ENCODE data around the gene C3orf49.

C3orf49 gene

DNA sequence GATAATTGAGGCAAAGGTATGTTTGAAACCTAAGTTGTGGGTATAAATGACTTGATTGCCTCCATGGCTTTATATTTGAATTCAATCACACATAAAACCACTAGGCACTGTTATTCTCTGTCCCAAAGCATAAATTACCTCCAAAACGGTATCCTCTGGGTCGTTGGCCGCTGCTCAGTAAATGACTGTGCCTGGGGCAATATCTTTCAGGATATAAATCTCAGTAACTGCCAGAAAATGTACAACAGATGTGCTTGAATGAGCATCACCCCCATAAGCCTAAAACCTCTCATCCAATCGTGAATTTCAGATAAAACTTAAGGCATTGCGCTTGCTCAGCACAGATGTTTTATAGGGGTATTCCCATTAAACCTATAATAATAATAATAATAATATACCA, 19.0 kb upstream of the C3orf49 start:
- H3K4me3 ChIP-seq (ENCODE audit: low read depth, low read length): no peak overlapping the region
- TF ChIP-seq, protein P1, sequence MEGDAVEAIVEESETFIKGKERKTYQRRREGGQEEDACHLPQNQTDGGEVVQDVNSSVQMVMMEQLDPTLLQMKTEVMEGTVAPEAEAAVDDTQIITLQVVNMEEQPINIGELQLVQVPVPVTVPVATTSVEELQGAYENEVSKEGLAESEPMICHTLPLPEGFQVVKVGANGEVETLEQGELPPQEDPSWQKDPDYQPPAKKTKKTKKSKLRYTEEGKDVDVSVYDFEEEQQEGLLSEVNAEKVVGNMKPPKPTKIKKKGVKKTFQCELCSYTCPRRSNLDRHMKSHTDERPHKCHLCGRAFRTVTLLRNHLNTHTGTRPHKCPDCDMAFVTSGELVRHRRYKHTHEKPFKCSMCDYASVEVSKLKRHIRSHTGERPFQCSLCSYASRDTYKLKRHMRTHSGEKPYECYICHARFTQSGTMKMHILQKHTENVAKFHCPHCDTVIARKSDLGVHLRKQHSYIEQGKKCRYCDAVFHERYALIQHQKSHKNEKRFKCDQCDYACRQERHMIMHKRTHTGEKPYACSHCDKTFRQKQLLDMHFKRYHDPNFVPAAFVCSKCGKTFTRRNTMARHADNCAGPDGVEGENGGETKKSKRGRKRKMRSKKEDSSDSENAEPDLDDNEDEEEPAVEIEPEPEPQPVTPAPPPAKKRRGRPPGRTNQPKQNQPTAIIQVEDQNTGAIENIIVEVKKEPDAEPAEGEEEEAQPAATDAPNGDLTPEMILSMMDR (IDR thresholded peaks at IDR 0.05; ENCODE audit: borderline replicate concordance, insufficient read depth, low read depth, low read length): no peak

DNA sequence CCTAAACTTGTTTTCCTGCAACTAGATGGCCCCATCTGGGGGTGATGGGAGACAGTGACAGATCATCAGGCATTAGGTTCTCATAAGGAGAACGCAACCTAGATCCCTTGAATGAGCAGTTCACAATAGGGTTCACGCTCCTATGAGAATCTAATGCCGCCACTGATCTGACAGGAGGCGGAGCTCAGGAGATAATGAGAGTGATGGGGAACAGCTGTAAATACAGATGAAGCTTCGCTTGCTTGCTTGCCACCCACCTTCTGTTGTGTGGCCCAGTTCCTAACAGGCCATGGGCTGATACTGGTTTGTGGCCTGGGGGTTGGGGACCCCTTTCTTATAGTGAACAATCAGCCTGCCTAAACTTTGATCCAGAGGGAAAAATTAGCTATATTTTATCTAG, 15.2 kb upstream of the C3orf49 start:
- TF ChIP-seq, protein P1 (IDR thresholded peaks at IDR 0.05; ENCODE audit: borderline replicate concordance, insufficient read depth, low read depth, low read length): no peak
- no peak overlapping the region for H3K4me3 ChIP-seq (ENCODE audit: low read depth, low read length)

DNA sequence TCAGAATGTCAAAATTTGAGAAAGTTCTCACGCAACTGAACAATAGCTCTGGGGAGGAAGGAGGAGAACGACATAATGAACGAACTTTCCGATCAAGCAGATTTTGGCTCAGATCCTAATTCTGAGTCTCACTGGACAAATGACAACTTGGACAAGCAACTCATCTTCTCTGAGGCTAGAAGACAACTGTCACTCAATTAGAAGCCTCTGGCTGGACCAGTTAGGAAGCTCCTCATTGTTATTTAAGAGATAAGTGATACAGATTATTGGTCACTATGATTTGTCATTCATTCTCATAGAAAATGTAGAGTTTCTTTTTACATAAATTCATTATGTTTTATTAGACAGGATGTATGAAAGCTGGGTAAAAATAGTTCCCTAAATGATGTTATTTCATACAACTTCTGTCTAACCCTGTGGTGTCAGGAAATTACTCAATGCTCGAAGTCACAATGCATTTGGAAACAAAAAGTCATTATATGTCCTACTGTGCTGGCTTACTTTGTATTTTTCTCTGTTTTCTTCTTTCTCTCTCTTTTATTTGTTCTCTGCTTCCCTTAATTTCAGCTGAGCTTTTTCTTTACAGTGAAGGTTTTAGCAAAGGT, 11.0 kb upstream of the C3orf49 start:
- TF ChIP-seq, protein P1 (IDR thresholded peaks at IDR 0.05; ENCODE audit: borderline replicate concordance, insufficient read depth, low read depth, low read length): no peak
- no peak overlapping the region for H3K4me3 ChIP-seq (ENCODE audit: low read depth, low read length)

DNA sequence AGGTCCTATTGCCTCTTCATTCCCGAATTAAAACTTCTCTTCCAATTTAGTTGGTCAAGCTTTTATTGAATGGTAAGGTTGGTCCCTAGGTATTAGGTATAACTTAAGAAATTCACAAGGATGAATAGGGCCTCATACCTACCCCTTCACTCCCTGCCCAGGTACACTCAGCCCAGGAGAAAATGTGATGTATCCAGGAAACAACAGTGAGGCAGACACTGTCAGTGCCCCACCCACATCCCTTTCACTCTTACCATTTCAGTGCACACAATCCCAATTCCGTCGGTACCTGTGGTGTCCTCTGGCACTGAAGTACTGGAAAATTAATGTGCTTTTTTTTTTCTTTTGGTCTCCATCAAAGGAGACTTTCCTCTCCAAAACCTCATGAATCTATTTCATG, 10.5 kb upstream of the C3orf49 start:
- H3K4me3 ChIP-seq (ENCODE audit: low read depth, low read length): no peak overlapping the region
- TF ChIP-seq, protein P1 (IDR thresholded peaks at IDR 0.05; ENCODE audit: borderline replicate concordance, insufficient read depth, low read depth, low read length): no peak

DNA sequence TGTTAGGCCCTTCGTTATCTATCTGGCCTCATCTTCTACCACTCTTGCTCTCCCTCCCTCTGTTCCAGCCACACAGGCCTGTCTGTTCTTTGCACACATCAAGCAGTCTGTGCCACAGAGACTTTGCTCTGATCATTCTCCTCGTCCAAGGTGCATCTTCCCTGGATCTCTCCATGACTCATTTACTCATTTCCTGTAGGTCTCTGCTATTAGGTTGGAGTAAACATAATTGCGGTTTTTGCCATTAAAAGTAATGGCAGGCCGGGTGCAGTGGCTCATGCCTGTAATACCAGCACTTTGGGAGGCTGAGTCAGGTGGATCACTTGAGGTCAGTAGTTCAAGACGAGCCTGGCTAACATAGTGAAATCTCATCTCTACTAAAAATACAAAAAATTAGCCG, 9.5 kb upstream of the C3orf49 start:
- H3K4me3 ChIP-seq (ENCODE audit: low read depth, low read length): no peak overlapping the region
- TF ChIP-seq, protein P1 (IDR thresholded peaks at IDR 0.05; ENCODE audit: borderline replicate concordance, insufficient read depth, low read depth, low read length): no peak

DNA sequence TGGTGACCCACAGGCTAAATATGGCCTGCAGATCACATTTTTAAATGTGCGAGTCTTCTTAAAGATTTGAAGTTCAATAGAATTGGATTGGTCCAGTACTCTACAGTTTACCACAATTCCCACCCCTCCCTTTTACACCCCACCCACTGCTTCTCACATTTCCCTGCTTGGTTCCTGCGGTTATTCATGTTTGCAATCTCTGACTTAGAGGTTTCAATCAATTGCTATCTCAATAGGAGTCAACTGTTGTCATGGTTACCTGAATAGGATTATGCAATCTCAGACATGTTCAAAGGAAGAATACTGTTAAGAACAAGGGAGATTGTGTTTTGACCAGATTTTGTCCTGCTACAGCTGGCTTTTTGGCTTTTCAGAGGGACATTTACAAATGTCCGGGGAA, 4.9 kb upstream of the C3orf49 start:
- H3K4me3 ChIP-seq (ENCODE audit: low read depth, low read length): no peak overlapping the region
- TF ChIP-seq, protein P1 (IDR thresholded peaks at IDR 0.05; ENCODE audit: borderline replicate concordance, insufficient read depth, low read depth, low read length): no peak

DNA sequence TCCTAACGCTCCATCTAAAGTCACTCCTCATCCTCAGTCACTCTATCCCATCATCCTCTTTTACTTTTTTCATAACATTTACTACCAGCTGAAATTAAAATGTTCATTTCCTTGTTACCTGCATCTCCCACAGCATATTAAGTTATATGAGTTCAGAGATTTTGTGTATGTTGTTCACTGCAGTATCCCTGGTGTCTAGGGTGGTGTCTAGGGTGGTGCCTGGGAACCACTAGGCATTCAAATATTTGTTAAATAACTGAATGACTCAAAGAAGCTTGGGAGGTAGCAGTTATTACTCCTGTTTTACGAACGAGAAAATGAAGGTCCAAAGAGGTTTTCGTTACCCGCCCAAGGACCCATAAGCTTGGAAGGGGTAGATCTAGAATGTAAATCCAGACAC, 1.9 kb upstream of the C3orf49 start:
- H3K4me3 ChIP-seq (ENCODE audit: low read depth, low read length): no peak overlapping the region
- TF ChIP-seq, protein P1 (IDR thresholded peaks at IDR 0.05; ENCODE audit: borderline replicate concordance, insufficient read depth, low read depth, low read length): no peak

Data from GM12875 (cell line).